ENCODE measurements around the gene KIF16B. TPM values are rescaled to one million over a fixed set of nuclear protein-coding genes. Genes with fewer than 3 reads are reported as not detected.

The KIF16B gene
- total RNA-seq, 1 donor from 2014 or later = 9.1 TPM

DNA sequence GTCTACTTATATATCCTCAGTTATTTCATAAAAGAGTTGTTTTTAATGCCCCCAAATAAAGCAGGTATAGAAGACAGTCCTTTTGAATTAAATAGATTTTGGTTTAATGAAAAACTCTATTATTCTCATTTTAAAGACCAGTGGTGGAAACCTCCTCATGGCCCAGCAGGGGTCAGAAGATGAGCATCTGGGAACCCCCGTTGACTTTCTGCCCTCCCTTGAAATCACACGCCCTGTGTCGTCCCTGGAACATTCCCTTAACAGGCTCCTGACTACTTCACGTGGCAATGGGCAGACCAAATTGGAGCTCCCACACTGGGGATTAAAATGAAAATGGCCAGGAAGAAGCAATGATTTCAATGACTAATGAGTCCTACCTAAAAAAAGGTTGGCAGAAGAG lies 220.9 kb downstream of the KIF16B start:
- no peaks in the 10 kb centered on the region for H3K9me3 Mint-ChIP-seq
- ATAC-seq (ENCODE audit: low read depth) (no peak), DNase-seq (no peak)
- POLR2A ChIA-PET = no interaction called here
- H3K36me3 Mint-ChIP-seq (ENCODE audit: low read depth) = peaks cover 11% of the 10 kb centered on the region
- no peaks in the 10 kb centered on the region for H3K27me3 Mint-ChIP-seq
- H3K4me3 Mint-ChIP-seq = no peak overlapping the region
- no peaks in the 10 kb centered on the region for H3K4me1 Mint-ChIP-seq
- intact Hi-C loops (cut with micrococcal nuclease) = loop anchor here (1.0 kb wide), 1 partner anchor 124 kb away; no protein-coding TSS in a partner anchor
- CTCF ChIA-PET = interaction anchor here (1.3 kb wide), 1 partner anchor 123 kb away, joined by 3 read pairs; no protein-coding TSS in a partner anchor
- no peak overlapping the region for H3K27ac Mint-ChIP-seq
- TF ChIP-seq, protein P1, sequence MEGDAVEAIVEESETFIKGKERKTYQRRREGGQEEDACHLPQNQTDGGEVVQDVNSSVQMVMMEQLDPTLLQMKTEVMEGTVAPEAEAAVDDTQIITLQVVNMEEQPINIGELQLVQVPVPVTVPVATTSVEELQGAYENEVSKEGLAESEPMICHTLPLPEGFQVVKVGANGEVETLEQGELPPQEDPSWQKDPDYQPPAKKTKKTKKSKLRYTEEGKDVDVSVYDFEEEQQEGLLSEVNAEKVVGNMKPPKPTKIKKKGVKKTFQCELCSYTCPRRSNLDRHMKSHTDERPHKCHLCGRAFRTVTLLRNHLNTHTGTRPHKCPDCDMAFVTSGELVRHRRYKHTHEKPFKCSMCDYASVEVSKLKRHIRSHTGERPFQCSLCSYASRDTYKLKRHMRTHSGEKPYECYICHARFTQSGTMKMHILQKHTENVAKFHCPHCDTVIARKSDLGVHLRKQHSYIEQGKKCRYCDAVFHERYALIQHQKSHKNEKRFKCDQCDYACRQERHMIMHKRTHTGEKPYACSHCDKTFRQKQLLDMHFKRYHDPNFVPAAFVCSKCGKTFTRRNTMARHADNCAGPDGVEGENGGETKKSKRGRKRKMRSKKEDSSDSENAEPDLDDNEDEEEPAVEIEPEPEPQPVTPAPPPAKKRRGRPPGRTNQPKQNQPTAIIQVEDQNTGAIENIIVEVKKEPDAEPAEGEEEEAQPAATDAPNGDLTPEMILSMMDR (IDR thresholded peaks at IDR 0.05) = no peak

DNA sequence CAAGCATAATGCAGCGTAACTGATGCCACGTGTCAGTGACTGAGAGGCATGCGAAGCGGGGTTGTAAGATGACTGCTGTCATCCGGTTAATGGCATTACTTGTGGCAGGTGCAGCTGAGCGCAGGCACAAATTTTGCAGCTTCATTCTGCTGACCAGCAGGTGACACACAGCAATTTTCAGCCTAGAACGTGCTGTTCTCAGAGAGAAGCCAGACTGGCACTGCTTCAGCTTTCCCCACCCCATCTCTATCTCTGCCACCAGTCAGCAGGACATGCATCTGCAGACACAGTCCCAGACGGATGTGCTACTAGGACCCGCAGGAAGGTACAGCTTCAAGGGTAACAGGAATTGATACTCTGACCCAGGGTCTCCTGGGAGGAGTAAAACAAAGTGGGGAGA lies 221.8 kb downstream of the KIF16B start:
- TF ChIP-seq, protein P1 (IDR thresholded peaks at IDR 0.05) = no peak
- Mint-ChIP-seq H3K36me3 (ENCODE audit: low read depth) (peaks cover 12% of the 10 kb centered on the region), H3K27ac (no peak overlapping the region), H3K27me3 (no peaks in the 10 kb centered on the region), H3K9me3 (no peaks in the 10 kb centered on the region), H3K4me1 (no peaks in the 10 kb centered on the region), H3K4me3 (no peak overlapping the region)
- POLR2A ChIA-PET = no interaction called here
- intact Hi-C loops (cut with micrococcal nuclease) = no loop called here
- CTCF ChIA-PET = no interaction called here
- no peak for ATAC-seq (ENCODE audit: low read depth)
- no peak for DNase-seq

DNA sequence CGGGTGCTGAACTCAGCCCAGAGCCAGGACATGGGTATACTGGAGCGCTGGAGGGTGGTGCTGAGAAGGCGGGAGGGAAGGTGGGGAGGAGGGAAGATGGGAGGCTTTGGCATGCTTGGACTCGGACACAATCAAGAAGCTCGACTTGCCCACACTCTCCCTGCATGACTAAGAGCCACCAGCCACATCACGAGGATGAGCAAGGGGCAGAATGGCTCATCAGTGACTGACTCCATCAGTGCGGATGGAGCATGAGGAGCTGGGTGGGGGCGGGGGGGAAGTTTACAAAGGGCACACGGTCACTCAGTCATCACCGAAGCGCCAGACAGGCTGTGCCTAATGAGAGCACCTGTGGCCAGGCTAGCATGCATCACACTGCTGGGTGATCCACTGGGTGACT lies 222.8 kb downstream of the KIF16B start:
- POLR2A ChIA-PET = no interaction called here
- Mint-ChIP-seq H3K4me1 (no peaks in the 10 kb centered on the region), H3K27me3 (no peaks in the 10 kb centered on the region), H3K36me3 (ENCODE audit: low read depth) (peaks cover 5% of the 10 kb centered on the region), H3K4me3 (no peak overlapping the region), H3K9me3 (no peaks in the 10 kb centered on the region), H3K27ac (no peak overlapping the region)
- CTCF ChIA-PET = no interaction called here
- DNase-seq (no peak), ATAC-seq (ENCODE audit: low read depth) (no peak)
- intact Hi-C loops (cut with micrococcal nuclease) = no loop called here
- TF ChIP-seq, protein P1 (IDR thresholded peaks at IDR 0.05) = no peak

DNA sequence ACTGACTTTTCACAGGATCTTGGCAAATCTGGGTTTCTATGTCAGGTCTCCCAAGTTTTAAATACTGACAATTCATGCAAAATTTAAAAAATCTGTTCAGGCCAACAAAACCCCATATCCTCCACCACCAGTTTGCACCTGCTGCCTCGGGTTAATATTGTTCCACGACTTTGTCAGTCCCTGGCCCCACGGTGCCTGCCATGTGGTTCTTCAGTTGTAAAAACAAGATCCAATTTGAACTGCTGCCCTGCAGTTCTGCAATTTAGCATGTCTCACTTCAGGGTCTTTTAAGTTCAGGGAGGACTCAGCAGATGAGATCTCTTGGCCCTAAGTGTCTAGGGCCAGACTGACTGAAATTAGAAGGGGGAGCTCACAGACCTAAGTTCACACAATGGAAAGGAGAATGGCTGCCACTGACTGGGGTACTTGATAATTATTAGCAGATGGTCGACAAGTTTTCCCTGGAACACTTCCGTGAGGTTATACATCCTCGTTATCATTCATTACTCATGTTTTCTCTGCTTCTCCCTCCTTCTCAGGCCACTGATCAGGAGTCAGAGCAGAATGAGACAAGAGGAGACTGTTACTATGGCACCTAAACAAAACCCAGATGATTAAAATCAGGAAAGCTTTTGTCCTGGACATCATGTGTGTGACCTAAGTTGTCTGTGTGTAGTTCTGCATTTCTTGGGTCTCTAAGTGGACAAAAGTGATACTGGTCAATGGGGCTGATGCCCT lies 223.6 kb downstream of the KIF16B start:
- ATAC-seq (ENCODE audit: low read depth) (no peak), DNase-seq (no peak)
- ChIA-PET CTCF (no interaction called here), POLR2A (no interaction called here)
- no peaks in the 10 kb centered on the region for H3K4me1 Mint-ChIP-seq
- H3K9me3 Mint-ChIP-seq = no peaks in the 10 kb centered on the region
- intact Hi-C loops (cut with micrococcal nuclease) = no loop called here
- TF ChIP-seq, protein P1 (IDR thresholded peaks at IDR 0.05) = no peak
- no peak overlapping the region for H3K4me3 Mint-ChIP-seq
- no peaks in the 10 kb centered on the region for H3K27me3 Mint-ChIP-seq
- H3K27ac Mint-ChIP-seq = no peak overlapping the region
- H3K36me3 Mint-ChIP-seq (ENCODE audit: low read depth) = peaks cover 5% of the 10 kb centered on the region

DNA sequence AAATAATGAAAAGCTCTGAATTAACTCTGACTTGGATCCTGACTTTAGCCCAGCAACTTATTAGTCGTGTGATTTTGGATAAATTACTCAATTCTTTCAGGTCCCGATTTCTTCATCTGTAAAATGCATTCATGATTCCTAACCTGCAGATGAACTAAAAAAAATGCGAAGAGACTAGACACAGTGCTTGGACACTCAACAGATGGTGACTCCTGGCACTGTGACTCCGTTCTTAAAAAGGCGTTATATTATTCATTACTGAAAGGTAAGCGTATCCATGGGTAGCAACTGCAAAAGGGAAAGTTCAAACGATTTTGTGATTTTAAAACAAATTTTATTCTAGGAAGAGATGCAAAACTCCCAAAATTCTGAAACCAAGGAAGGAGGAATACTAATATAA lies 226.3 kb downstream of the KIF16B start:
- no peaks in the 10 kb centered on the region for H3K27me3 Mint-ChIP-seq
- CTCF ChIA-PET = no interaction called here
- H3K4me3 Mint-ChIP-seq = no peak overlapping the region
- H3K36me3 Mint-ChIP-seq (ENCODE audit: low read depth) = peaks cover 5% of the 10 kb centered on the region
- H3K4me1 Mint-ChIP-seq = no peaks in the 10 kb centered on the region
- intact Hi-C loops (cut with micrococcal nuclease) = no loop called here
- no peak for ATAC-seq (ENCODE audit: low read depth)
- TF ChIP-seq, protein P1 (IDR thresholded peaks at IDR 0.05) = no peak
- no peaks in the 10 kb centered on the region for H3K9me3 Mint-ChIP-seq
- POLR2A ChIA-PET = no interaction called here
- H3K27ac Mint-ChIP-seq = no peak overlapping the region
- DNase-seq = no peak

Measured in activated B cell treated with CpG ODN at 0.5 μM for 24 hours (primary cell).